ENCODE results near the gene AHR. TPM values are rescaled to one million over a fixed set of nuclear protein-coding genes. Genes with fewer than 3 reads are reported as not detected.
"Not testable (repeated sequence)": the region's sequence is repeated elsewhere in the genome, so short reads cannot be mapped to it uniquely, and the experiment has no call there.

The AHR gene
- total RNA-seq, 5 donors from 2014 or later (not counting 1 experiment from before 2014, with no cell fraction given) = 40.2 to 76.4 (median 52.5) TPM

DNA sequence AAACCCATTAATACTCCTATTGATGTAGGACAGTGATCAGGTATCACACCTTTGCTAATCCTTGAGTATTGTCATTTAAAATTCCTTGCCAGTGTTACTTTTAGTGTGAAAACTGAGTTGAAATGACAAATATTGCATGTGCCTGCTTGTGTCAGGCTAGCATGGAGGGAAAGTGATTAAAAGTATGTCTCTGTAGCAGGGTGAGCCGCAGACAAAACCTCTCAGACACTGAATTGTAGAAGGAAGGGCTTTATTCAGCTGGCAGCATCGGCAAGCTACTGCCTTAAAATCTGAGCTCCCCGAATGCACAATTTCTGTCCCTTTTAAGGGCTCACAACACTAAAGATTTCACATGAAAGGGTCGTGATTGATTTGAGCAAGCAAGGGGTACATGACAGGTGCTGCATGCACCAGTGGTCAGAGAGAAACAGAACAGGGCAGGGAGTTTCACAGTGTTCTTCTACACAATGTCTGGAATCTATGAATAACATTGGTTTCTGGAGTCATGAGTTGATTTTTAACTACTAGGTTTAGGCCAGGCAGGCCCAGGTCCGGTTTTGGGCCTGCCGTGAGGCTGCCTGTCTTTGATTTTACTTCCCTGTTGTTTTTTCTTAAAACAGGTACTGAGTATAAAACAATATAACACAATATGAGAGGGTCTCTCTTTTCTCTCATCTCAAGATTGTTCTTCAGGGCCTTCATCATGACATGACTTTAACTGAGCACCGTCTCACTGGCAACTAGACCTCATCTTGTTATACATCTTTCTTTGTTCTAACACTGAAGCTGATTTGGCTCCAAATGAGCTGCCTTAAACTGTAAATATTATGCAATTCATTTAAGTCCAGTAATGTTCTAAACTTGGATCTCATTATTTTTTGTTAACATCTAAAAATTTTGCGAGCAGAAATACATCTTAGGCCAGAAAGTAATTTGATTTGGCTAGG is 84.2 kb downstream of the AHR start:
- H3K27ac Mint-ChIP-seq; ATAC-seq (replicated peaks in 1 of 4); H3K36me3 ChIP-seq (ENCODE audit: control insufficient read depth in 2 of 2, extremely low read depth in 1 of 2, insufficient read depth in 1 of 2, low read length in 1 of 2); H3K9me3 ChIP-seq; H3K4me1 ChIP-seq (ENCODE audit: control insufficient read depth in 1 of 2, extremely low read depth in 1 of 2, insufficient read depth in 2 of 2, low read length in 2 of 2); H3K27me3 Mint-ChIP-seq; CTCF ChIA-PET; H3K27ac ChIP-seq (ENCODE audit: low read length); H3K4me3 Mint-ChIP-seq; H3K9me3 Mint-ChIP-seq; H3K36me3 Mint-ChIP-seq; DNase-seq; H3K4me3 ChIP-seq (ENCODE audit: control insufficient read depth in 1 of 2, extremely low read depth in 1 of 2, low read length in 1 of 2); H3K27me3 ChIP-seq (replicated peaks in 1 of 2; ENCODE audit: control insufficient read depth in 2 of 2, extremely low read depth in 1 of 2, insufficient read depth in 2 of 2, low read length in 1 of 2); H3K4me1 Mint-ChIP-seq: not testable (repeated sequence)
- WGBS (ENCODE audit: insufficient coverage) = 100% methylated on average over 1 of the region's 8 CpGs
- POLR2A ChIA-PET = interaction anchor here in 1 of 2 donors (0.7 kb wide), 1 partner anchor 9 kb away, joined by 3 read pairs; no protein-coding TSS in a partner anchor

GRCh38 chr7:17384400-17384799 is 85.9 kb downstream of the AHR start:
- Mint-ChIP-seq H3K36me3 (no peaks in the 10 kb centered on the region), H3K27me3 (no peaks in the 10 kb centered on the region), H3K4me1 (no peaks in the 10 kb centered on the region), H3K9me3 (no peaks in the 10 kb centered on the region), H3K4me3 (no peak overlapping the region), H3K27ac (no peak overlapping the region)
- DNase-seq (no peak), ATAC-seq (replicated peaks in 1 of 4) (no peak)
- Histone ChIP-seq H3K27ac (ENCODE audit: low read length) (no peak overlapping the region), H3K9me3 (no peaks in the 10 kb centered on the region), H3K27me3 (replicated peaks in 1 of 2; ENCODE audit: control insufficient read depth in 2 of 2, extremely low read depth in 1 of 2, insufficient read depth in 2 of 2, low read length in 1 of 2) (no peaks in the 10 kb centered on the region), H3K36me3 (ENCODE audit: control insufficient read depth in 2 of 2, extremely low read depth in 1 of 2, insufficient read depth in 1 of 2, low read length in 1 of 2) (no peaks in the 10 kb centered on the region), H3K4me1 (ENCODE audit: control insufficient read depth in 1 of 2, extremely low read depth in 1 of 2, insufficient read depth in 2 of 2, low read length in 2 of 2) (no peaks in the 10 kb centered on the region), H3K4me3 (ENCODE audit: control insufficient read depth in 1 of 2, extremely low read depth in 1 of 2, low read length in 1 of 2) (no peak overlapping the region)
- POLR2A ChIA-PET = no interaction called here
- CTCF ChIA-PET = interaction anchor here in 1 of 2 donors (0.5 kb wide), 1 partner anchor 1509 kb away, joined by 3 read pairs; no protein-coding TSS in a partner anchor
- no CpG with 5 or more reads among the region's 1 CpG for WGBS (ENCODE audit: insufficient coverage)

DNA sequence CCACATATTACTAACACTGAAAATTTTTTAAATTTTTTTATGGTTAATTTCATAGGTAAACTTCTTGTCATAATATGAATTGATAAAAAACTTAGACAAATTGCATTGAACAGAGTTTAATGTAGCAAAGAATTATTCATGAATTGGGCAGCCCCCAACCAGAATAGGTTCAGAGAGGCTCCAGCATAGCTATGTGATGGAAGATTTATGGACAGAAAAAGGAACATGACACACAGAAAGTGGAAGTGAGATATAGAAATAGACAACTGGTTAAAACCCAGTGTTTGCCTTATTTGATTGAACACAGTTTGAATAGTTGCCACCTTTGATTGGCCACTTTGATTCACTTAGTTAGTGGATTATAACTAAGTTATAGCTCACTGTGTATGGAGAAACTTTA is 87.2 kb downstream of the AHR start:
- Histone ChIP-seq H3K27me3 (replicated peaks in 1 of 2; ENCODE audit: control insufficient read depth in 2 of 2, extremely low read depth in 1 of 2, insufficient read depth in 2 of 2, low read length in 1 of 2) (no peaks in the 10 kb centered on the region), H3K9me3 (no peaks in the 10 kb centered on the region), H3K4me3 (ENCODE audit: control insufficient read depth in 1 of 2, extremely low read depth in 1 of 2, low read length in 1 of 2) (no peak overlapping the region), H3K4me1 (ENCODE audit: control insufficient read depth in 1 of 2, extremely low read depth in 1 of 2, insufficient read depth in 2 of 2, low read length in 2 of 2) (no peaks in the 10 kb centered on the region), H3K36me3 (ENCODE audit: control insufficient read depth in 2 of 2, extremely low read depth in 1 of 2, insufficient read depth in 1 of 2, low read length in 1 of 2) (no peaks in the 10 kb centered on the region), H3K27ac (ENCODE audit: low read length) (no peak overlapping the region)
- no peaks in the 10 kb centered on the region for H3K36me3 Mint-ChIP-seq
- POLR2A ChIA-PET = no interaction called here
- H3K9me3 Mint-ChIP-seq = no peaks in the 10 kb centered on the region
- no peak for ATAC-seq (replicated peaks in 1 of 4)
- H3K27me3 Mint-ChIP-seq = peaks cover 0 to 5% of the 10 kb centered on the region in 2 donors
- H3K27ac Mint-ChIP-seq = no peak overlapping the region
- CTCF ChIA-PET = interaction anchor here in 1 of 2 donors (1.1 kb wide), 1 partner anchor 15 kb away, joined by 3 read pairs; no protein-coding TSS in a partner anchor
- no peak for DNase-seq
- H3K4me1 Mint-ChIP-seq = no peaks in the 10 kb centered on the region
- H3K4me3 Mint-ChIP-seq = no peak overlapping the region

DNA sequence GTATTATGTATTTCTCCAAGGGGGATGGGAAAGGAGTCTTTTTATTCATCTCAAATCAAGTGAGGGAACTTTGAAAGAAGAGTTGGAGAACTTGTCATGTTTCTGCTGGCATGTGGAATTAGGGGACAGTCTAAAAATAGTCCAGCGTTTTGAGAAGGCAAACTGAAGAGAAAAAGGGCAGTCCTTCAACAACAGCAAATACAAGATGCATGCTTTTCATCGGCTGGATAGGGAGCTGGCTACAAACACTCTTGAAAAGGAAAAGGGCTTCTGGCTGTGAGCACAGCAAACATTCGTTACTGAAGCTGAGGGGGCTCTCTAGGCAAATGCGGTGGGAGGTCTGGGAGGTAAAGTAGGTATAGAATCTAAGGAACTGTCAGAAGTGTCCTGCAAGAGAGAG is 91.9 kb downstream of the AHR start:
- Mint-ChIP-seq H3K4me1 (no peaks in the 10 kb centered on the region), H3K4me3 (no peak overlapping the region), H3K27me3 (peaks cover 5 to 9% of the 10 kb centered on the region in 2 donors), H3K36me3 (no peaks in the 10 kb centered on the region), H3K9me3 (peaks cover 0 to 20% (median 18%) of the 10 kb centered on the region in 3 donors), H3K27ac (no peak overlapping the region)
- no peaks in the 10 kb centered on the region for H3K27me3 ChIP-seq (replicated peaks in 1 of 2; ENCODE audit: control insufficient read depth in 2 of 2, extremely low read depth in 1 of 2, insufficient read depth in 2 of 2, low read length in 1 of 2)
- H3K4me1 ChIP-seq (ENCODE audit: control insufficient read depth in 1 of 2, extremely low read depth in 1 of 2, insufficient read depth in 2 of 2, low read length in 2 of 2) = no peaks in the 10 kb centered on the region
- no peak for ATAC-seq (replicated peaks in 1 of 4)
- no peak overlapping the region for H3K4me3 ChIP-seq (ENCODE audit: control insufficient read depth in 1 of 2, extremely low read depth in 1 of 2, low read length in 1 of 2)
- CTCF ChIA-PET = no interaction called here
- H3K9me3 ChIP-seq = no peaks in the 10 kb centered on the region
- no peaks in the 10 kb centered on the region for H3K36me3 ChIP-seq (ENCODE audit: control insufficient read depth in 2 of 2, extremely low read depth in 1 of 2, insufficient read depth in 1 of 2, low read length in 1 of 2)
- 80% methylated on average over 2 of the region's 4 CpGs for WGBS (ENCODE audit: insufficient coverage)
- POLR2A ChIA-PET = no interaction called here
- H3K27ac ChIP-seq (ENCODE audit: low read length) = no peak overlapping the region
- no peak for DNase-seq

GRCh38 chr7:17391366-17391765 is 92.9 kb downstream of the AHR start:
- POLR2A ChIA-PET = interaction anchor here in 1 of 2 donors (0.5 to 0.6 kb wide), 2 partner anchors 9 to 798 kb away, joined by 3 to 7 read pairs; no protein-coding TSS in a partner anchor
- no peak for ATAC-seq (replicated peaks in 1 of 4)
- H3K27ac Mint-ChIP-seq = no peak overlapping the region
- no peaks in the 10 kb centered on the region for H3K9me3 ChIP-seq
- no peaks in the 10 kb centered on the region for H3K4me1 Mint-ChIP-seq
- no peaks in the 10 kb centered on the region for H3K36me3 ChIP-seq (ENCODE audit: control insufficient read depth in 2 of 2, extremely low read depth in 1 of 2, insufficient read depth in 1 of 2, low read length in 1 of 2)
- no peak for DNase-seq
- H3K9me3 Mint-ChIP-seq = peaks cover 0 to 20% (median 18%) of the 10 kb centered on the region in 3 donors
- WGBS (ENCODE audit: insufficient coverage) = 90% methylated on average over 2 of the region's 2 CpGs
- H3K27me3 Mint-ChIP-seq = peaks cover 5 to 9% of the 10 kb centered on the region in 2 donors
- no peaks in the 10 kb centered on the region for H3K36me3 Mint-ChIP-seq
- H3K4me3 ChIP-seq (ENCODE audit: control insufficient read depth in 1 of 2, extremely low read depth in 1 of 2, low read length in 1 of 2) = no peak overlapping the region
- CTCF ChIA-PET = no interaction called here
- no peaks in the 10 kb centered on the region for H3K27me3 ChIP-seq (replicated peaks in 1 of 2; ENCODE audit: control insufficient read depth in 2 of 2, extremely low read depth in 1 of 2, insufficient read depth in 2 of 2, low read length in 1 of 2)
- H3K27ac ChIP-seq (ENCODE audit: low read length) = no peak overlapping the region
- H3K4me1 ChIP-seq (ENCODE audit: control insufficient read depth in 1 of 2, extremely low read depth in 1 of 2, insufficient read depth in 2 of 2, low read length in 2 of 2) = no peaks in the 10 kb centered on the region
- no peak overlapping the region for H3K4me3 Mint-ChIP-seq

DNA sequence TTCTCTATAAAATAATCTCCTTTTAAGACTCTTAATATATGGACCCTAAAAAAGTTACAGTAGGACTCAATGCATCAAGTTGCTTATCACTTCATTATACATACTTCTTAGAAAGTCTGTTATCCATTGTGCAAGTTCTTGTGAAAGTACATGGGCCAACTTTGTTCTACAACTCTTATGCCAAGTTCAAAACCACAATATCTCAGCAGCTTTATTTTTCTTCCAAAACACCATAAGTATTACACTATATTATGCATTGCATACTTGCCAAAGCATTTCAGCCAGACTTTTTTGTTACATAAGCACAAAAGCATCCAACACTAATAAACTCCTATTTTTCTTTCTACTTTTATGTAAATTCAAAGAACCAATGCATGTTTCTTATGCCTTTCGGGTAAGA is 94.4 kb downstream of the AHR start:
- WGBS (ENCODE audit: insufficient coverage) = no CpG with 5 or more reads among the region's 1 CpG
- ChIA-PET POLR2A (no interaction called here), CTCF (no interaction called here)
- Histone ChIP-seq H3K27me3 (replicated peaks in 1 of 2; ENCODE audit: control insufficient read depth in 2 of 2, extremely low read depth in 1 of 2, insufficient read depth in 2 of 2, low read length in 1 of 2) (no peaks in the 10 kb centered on the region), H3K36me3 (ENCODE audit: control insufficient read depth in 2 of 2, extremely low read depth in 1 of 2, insufficient read depth in 1 of 2, low read length in 1 of 2) (no peaks in the 10 kb centered on the region), H3K9me3 (no peaks in the 10 kb centered on the region), H3K4me3 (ENCODE audit: control insufficient read depth in 1 of 2, extremely low read depth in 1 of 2, low read length in 1 of 2) (no peak overlapping the region), H3K4me1 (ENCODE audit: control insufficient read depth in 1 of 2, extremely low read depth in 1 of 2, insufficient read depth in 2 of 2, low read length in 2 of 2) (no peaks in the 10 kb centered on the region), H3K27ac (ENCODE audit: low read length) (no peak overlapping the region)
- no peak overlapping the region for H3K27ac Mint-ChIP-seq
- ATAC-seq (replicated peaks in 1 of 4) (no peak), DNase-seq (no peak)
- H3K36me3 Mint-ChIP-seq = no peaks in the 10 kb centered on the region
- H3K4me1 Mint-ChIP-seq = no peaks in the 10 kb centered on the region
- H3K9me3 Mint-ChIP-seq = peaks cover 0 to 20% (median 18%) of the 10 kb centered on the region in 3 donors
- no peak overlapping the region for H3K4me3 Mint-ChIP-seq
- peaks cover 5 to 9% of the 10 kb centered on the region in 2 donors for H3K27me3 Mint-ChIP-seq

Data from T-cell (primary cell).